Activated CD8-positive, alpha-beta memory T cell treated with anti-CD3 and anti-CD28 coated beads for 36 hours (primary cell): ENCODE results near the gene STAP2. TPM values are rescaled to one million over a fixed set of nuclear protein-coding genes. Genes with fewer than 3 reads are reported as not detected.

Source experiments
- CTCF ChIA-PET: fragments of 350-600 bp; sonication (Branson Sonifier 250); formaldehyde crosslinking; loops from one replicate; lab custom pipeline; 2021; ENCODE audit warnings: antibody characterized with exemption; lab: Charles Lee
- POLR2A ChIA-PET: fragments of 350-600 bp; sonication (Branson Sonifier 250); formaldehyde crosslinking; loops from one replicate; lab custom pipeline; 2021; ENCODE audit warnings: antibody characterized with exemption; lab: Charles Lee
- total RNA-seq, 2 experiments: library from RNA; stranded (reverse); gene quantifications; one replicate each; pipeline ENCODE4 v1.2.3, GENCODE V29; 2021

The STAP2 gene
- total RNA-seq = 1 to 10 TPM; 6.2 to 7.5 TPM

- POLR2A ChIA-PET = no interaction called here
- CTCF ChIA-PET = interaction anchor here (2.7 kb wide), 1 partner anchor 14 kb away, joined by 11 read pairs; no protein-coding TSS in a partner anchor
Measured at GRCh38 chr19:4338441-4339355, at the start of gene STAP2. Gene STAP2 (minus strand): TSS chr19:4338827. CDS start chr19:4338753, 74 bp downstream.

- ChIA-PET CTCF (interaction anchor here (0.7 to 1.0 kb wide), 2 partner anchors 14 to 38 kb away, joined by 3 read pairs; partner anchors contain the start of gene SH3GL1), POLR2A (interaction anchor here (0.6 to 0.7 kb wide), 4 partner anchors 12 to 1483 kb away, joined by 3 to 11 read pairs (median 10); no protein-coding TSS in a partner anchor)
Measured at GRCh38 chr19:4386041-4386782, 47.6 kb upstream of the STAP2 start.

- CTCF ChIA-PET = interaction anchor here (1.0 to 1.1 kb wide), 2 partner anchors 15 kb away, joined by 3 to 4 read pairs; partner anchors contain the start of gene SH3GL1
- POLR2A ChIA-PET = interaction anchor here (0.6 to 0.7 kb wide), 2 partner anchors 40 to 1484 kb away, joined by 9 to 11 read pairs; no protein-coding TSS in a partner anchor
Measured at GRCh38 chr19:4385291-4386040, 46.8 kb upstream of the STAP2 start.

- ChIA-PET POLR2A (interaction anchor here (1.6 kb wide), 1 partner anchor 10 kb away, joined by 9 read pairs; no protein-coding TSS in a partner anchor), CTCF (interaction anchor here (2.6 kb wide), 1 partner anchor 11 kb away, joined by 13 read pairs; no protein-coding TSS in a partner anchor)
Measured at GRCh38 chr19:4380254-4380727, 41.7 kb upstream of the STAP2 start.

- CTCF ChIA-PET = interaction anchor here (0.5 to 2.6 kb wide), 5 partner anchors 11 to 697 kb away, joined by 4 to 13 read pairs (median 4); no protein-coding TSS in a partner anchor
- POLR2A ChIA-PET = interaction anchor here (1.6 kb wide), 1 partner anchor 10 kb away, joined by 9 read pairs; no protein-coding TSS in a partner anchor
Measured at GRCh38 chr19:4379383-4380253, 41.0 kb upstream of the STAP2 start.

- POLR2A ChIA-PET = interaction anchor here (1.6 kb wide), 1 partner anchor 9 kb away, joined by 9 read pairs; no protein-coding TSS in a partner anchor
- CTCF ChIA-PET = interaction anchor here (1.0 to 2.6 kb wide), 4 partner anchors 10 to 114 kb away, joined by 4 to 13 read pairs (median 4); no protein-coding TSS in a partner anchor
Measured at GRCh38 chr19:4378886-4379285, 40.3 kb upstream of the STAP2 start.

GRCh38 chr19:4376991-4377781, 38.6 kb upstream of the STAP2 start:
- ChIA-PET POLR2A (no interaction called here), CTCF (interaction anchor here (0.6 to 1.3 kb wide), 3 partner anchors 23 to 35 kb away, joined by 3 to 7 read pairs (median 4); partner anchors contain the start of gene SH3GL1)

- POLR2A ChIA-PET = no interaction called here
Measured at GRCh38 chr19:4376671-4376990, 38.0 kb upstream of the STAP2 start.

GRCh38 chr19:4376028-4376670, 37.5 kb upstream of the STAP2 start:
- CTCF ChIA-PET = interaction anchor here (0.8 to 1.3 kb wide), 2 partner anchors 24 to 34 kb away, joined by 3 to 4 read pairs; partner anchors contain the start of gene SH3GL1
- POLR2A ChIA-PET = no interaction called here

More at GRCh38 chr19:4376671-4376990, 38.0 kb upstream of the STAP2 start:
- CTCF ChIA-PET = interaction anchor here (0.6 to 1.3 kb wide), 3 partner anchors 24 to 34 kb away, joined by 3 to 7 read pairs (median 4); partner anchors contain the start of gene SH3GL1

GRCh38 chr19:4375164-4376027, 36.8 kb upstream of the STAP2 start:
- ChIA-PET POLR2A (no interaction called here), CTCF (interaction anchor here (0.8 to 0.9 kb wide), 2 partner anchors 9 to 25 kb away, joined by 4 read pairs; partner anchors contain the start of gene SH3GL1)

- ChIA-PET CTCF (interaction anchor here (0.6 to 0.9 kb wide), 3 partner anchors 10 to 241 kb away, joined by 4 to 6 read pairs (median 4); no protein-coding TSS in a partner anchor), POLR2A (interaction anchor here (0.6 kb wide), 1 partner anchor 12 kb away, joined by 3 read pairs; no protein-coding TSS in a partner anchor)
Measured at GRCh38 chr19:4374498-4375163, 36.0 kb upstream of the STAP2 start.

- ChIA-PET CTCF (interaction anchor here (0.6 to 0.8 kb wide), 2 partner anchors 106 to 242 kb away, joined by 4 to 6 read pairs; no protein-coding TSS in a partner anchor), POLR2A (interaction anchor here (0.6 kb wide), 1 partner anchor 13 kb away, joined by 3 read pairs; no protein-coding TSS in a partner anchor)
Measured at GRCh38 chr19:4373601-4374497, 35.2 kb upstream of the STAP2 start.

GRCh38 chr19:4373013-4373367, 34.4 kb upstream of the STAP2 start:
- CTCF ChIA-PET = no interaction called here
- POLR2A ChIA-PET = no interaction called here
